Muscle of arm (tissue), 12 donors: ENCODE measurements around the gene TEX26. TPM values are rescaled to one million over a fixed set of nuclear protein-coding genes. Genes with fewer than 3 reads are reported as not detected.

Experiments
- DNase-seq: peaks from one replicate; pipeline ENCODE4 v3.0.0-alpha.2; 2013
- polyA plus RNA-seq, 12 donors: library from polyadenylated mRNA; unstranded; fragments of 120-200 nt; gene quantifications; one replicate each; pipeline ENCODE4 v1.2.1, GENCODE V29; 2013; ENCODE audit not compliant: insufficient read length in 12 of 12

Gene TEX26
- polyA plus RNA-seq, 12 donors: 0.15 to 0.66 (median 0.28) TPM; not detected in 4

GRCh38 chr13:30976025-30976424, 43.6 kb downstream of the TEX26 start:
- no peak for DNase-seq

GRCh38 chr13:30978981-30979956, 46.8 kb downstream of the TEX26 start:
- peak; percentile 15 for DNase-seq

GRCh38 chr13:30982506-30982905, 50.0 kb downstream of the TEX26 start:
- no peak for DNase-seq

GRCh38 chr13:30982906-30983305, 50.5 kb downstream of the TEX26 start:
- DNase-seq: no peak

GRCh38 chr13:30983431-30983830, 51.0 kb downstream of the TEX26 start:
- no peak for DNase-seq

GRCh38 chr13:30984620-30985019, 52.2 kb downstream of the TEX26 start:
- no peak for DNase-seq

GRCh38 chr13:30985637-30986205, 53.3 kb downstream of the TEX26 start:
- no peak for DNase-seq

GRCh38 chr13:30991184-30991583, 58.7 kb downstream of the TEX26 start:
- no peak for DNase-seq

GRCh38 chr13:30991922-30992321, 59.5 kb downstream of the TEX26 start:
- DNase-seq: no peak

GRCh38 chr13:30995331-30995730, 62.9 kb downstream of the TEX26 start:
- no peak for DNase-seq

- no peak for DNase-seq
These were observed 65.2 kb downstream of the TEX26 start for GRCh38 chr13:30997697-30998096.

GRCh38 chr13:30998136-30999088, 66.0 kb downstream of the TEX26 start:
- peak; percentile 24 for DNase-seq

- no peak for DNase-seq
These were observed 68.4 kb downstream of the TEX26 start for GRCh38 chr13:31000889-31001288.

GRCh38 chr13:31001647-31002046, 69.2 kb downstream of the TEX26 start:
- no peak for DNase-seq

- DNase-seq: no peak
These were observed 72.6 kb downstream of the TEX26 start for GRCh38 chr13:31005066-31005465.

GRCh38 chr13:31007417-31007816, 75.0 kb downstream of the TEX26 start:
- no peak for DNase-seq

GRCh38 chr13:31008400-31009115, 76.1 kb downstream of the TEX26 start:
- DNase-seq: no peak

GRCh38 chr13:31009166-31009565, 76.7 kb downstream of the TEX26 start:
- DNase-seq: no peak

GRCh38 chr13:31010296-31010695, 77.8 kb downstream of the TEX26 start:
- DNase-seq: no peak

- no peak for DNase-seq
These were observed 78.9 kb downstream of the TEX26 start for GRCh38 chr13:31011193-31011860.
